Measurements from ENCODE around the gene KIF6.
"Not testable (repeated sequence)": the region's sequence is repeated elsewhere in the genome, so short reads cannot be mapped to it uniquely, and the experiment has no call there.

KIF6 gene

DNA sequence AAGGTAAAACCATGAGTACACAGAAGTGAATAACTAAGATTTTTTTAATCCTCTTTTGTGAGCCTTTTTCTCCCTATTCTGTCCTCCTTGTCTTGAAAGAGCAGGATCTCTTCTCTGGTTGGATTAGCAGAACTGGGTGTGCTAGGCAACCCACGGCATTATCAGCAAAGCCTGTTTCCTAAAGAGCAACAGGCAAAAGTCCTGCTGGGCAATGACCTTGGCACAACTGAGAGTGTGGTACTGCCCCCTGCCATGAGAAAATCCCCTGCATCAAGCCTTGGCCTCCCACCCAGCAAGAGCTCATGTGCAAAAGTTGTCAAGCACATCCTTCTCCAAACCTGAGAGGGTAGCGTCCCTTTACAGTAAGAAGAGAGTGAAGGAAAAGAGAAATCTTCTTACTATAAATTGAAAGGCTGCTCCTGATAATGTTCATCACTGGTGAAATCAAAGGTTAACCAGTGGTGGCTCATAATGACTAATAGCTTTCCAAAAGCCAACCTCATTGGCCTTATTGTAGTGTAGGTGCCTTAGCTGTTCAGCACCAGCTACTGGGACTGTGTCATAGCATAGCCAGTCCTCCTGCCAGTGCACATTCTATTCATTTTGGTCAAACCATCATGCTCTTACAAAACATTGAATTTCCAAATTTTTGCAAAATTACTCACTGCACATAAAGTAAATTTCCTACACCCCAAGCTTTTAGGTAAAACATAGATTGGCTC, 17.1 kb downstream of the KIF6 start:
- no peak for DNase-seq (ENCODE audit: low read depth in 2 of 2)

GRCh38 chr6:39706819-39707335, 18.3 kb downstream of the KIF6 start:
- DNase-seq (ENCODE audit: low read depth in 2 of 2), result no peak

DNA sequence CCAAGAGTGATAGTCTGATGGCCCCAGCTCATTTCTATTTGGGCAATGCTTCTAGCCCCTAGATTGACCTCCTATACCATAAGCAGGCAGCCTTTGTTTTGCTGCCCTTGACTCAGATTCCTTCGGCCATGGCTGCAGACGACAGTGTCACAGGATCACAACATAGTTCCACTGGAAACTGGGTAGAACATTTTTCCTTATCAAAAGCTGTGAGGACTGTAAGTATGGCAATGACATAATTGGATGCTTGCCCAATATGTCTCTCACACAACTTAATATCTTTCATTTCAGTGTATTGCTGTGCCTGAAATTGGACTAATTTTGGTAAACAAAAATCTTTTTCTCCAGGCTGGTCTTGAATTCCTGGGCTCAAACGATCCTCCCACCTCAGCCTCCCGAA, 22.9 kb downstream of the KIF6 start:
- DNase-seq (ENCODE audit: low read depth in 2 of 2), result no peak

DNA sequence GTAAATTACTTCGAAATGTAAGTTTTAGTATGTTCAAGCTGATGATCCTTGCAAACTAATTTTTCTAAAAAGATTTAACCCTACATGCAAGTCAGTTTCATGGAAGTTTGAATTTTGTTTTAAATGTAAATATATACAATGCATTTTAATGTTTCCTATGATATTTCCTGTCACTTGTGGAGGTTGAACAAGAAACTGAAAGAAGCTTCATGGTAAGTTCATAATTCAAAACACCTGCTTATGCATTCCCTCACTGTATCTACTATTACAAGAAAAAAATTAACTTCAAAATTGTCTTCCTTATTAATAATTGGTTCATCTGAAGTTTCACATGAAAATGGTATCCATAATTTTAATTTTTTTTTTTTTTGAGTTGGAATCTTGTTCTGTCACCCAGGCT, 24.8 kb downstream of the KIF6 start:
- DNase-seq (ENCODE audit: low read depth in 2 of 2), result no peak

DNA sequence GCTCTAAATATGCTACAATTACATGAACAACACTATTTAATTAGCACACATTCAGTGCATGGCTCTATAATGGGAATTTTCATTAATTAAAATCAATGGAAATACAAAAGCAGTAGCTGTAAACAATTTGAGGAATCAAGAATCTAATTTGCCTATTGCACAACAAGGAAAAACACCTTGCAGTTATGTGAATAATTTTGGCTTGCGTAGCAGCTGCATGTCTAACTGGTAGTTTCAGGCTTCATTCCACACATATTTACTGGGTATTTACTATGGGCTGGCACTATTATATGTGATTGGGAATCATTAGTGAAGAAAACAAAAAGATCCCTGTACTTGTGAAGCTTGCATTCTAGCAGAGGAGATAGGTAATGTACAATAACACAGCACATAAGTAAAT, 26.4 kb downstream of the KIF6 start:
- no peak for DNase-seq (ENCODE audit: low read depth in 2 of 2)

GRCh38 chr6:39696986-39697788, 28.0 kb downstream of the KIF6 start:
- DNase-seq (ENCODE audit: low read depth in 2 of 2), result no peak

GRCh38 chr6:39695447-39695846, 29.8 kb downstream of the KIF6 start:
- DNase-seq (ENCODE audit: low read depth in 2 of 2), result no peak

DNA sequence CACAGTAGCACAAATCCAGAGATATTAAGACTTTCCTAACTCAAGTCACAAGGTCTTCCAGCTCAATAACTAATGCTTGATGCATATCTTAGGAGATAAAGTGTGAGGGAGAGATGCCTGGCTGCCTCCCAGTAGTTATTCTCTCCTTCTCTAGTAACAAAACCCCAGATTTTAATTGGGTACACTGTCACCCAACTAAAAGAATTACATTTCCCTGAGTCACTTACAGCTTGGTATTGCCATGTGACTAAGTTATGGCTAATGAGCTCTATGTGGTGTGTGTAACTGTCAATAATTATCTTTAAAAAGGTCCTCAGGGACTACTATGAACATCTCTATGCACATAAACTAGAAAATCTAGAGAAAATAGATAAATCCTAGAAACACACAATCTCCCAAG, 32.0 kb downstream of the KIF6 start:
- DNase-seq (ENCODE audit: low read depth in 2 of 2), result no peak

DNA sequence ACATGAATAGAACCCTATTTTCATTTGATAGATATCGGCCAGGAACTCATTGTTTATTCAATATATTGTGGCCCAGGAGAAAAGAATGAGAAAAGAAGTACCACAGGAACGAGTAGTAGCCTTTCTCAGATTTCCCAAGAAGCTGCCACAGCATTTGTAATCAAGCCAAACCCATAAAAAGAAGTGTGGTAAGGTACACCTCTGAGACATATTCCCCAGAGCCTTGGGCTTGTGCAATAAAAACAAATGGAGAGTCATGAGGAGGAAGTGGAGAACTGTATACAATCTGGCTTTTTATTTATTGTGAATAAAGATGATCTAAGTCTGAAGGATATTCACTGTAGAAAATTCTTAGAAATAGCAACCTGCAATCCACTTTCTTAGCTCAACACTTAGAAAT, 36.7 kb downstream of the KIF6 start:
- no peak for DNase-seq (ENCODE audit: low read depth in 2 of 2)

- no peak for DNase-seq (ENCODE audit: low read depth in 2 of 2)
Measured at GRCh38 chr6:39686976-39687375, 38.2 kb downstream of the KIF6 start.

DNA sequence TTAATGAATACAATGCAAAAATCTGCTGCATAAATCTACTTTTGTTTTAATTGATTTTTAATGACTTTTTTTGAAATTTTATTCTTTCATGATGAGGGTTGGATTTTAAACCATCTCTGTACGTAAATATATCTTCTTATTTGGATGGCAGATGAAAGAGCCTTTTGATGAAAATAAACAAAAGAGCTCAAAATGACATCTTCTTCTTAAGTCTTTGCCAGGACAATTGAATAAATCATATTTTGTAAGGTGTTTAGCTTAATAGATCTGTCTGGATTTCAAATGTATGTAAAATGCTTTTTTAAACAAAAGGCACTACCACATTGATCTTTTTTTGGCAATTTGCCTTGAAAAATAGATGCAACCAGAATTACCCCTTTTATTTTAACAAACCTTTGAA, 39.3 kb downstream of the KIF6 start:
- no peak for DNase-seq (ENCODE audit: low read depth in 2 of 2)

- no peak for DNase-seq (ENCODE audit: low read depth in 2 of 2)
Measured at GRCh38 chr6:39685489-39685826, 39.8 kb downstream of the KIF6 start.

- DNase-seq (ENCODE audit: low read depth in 2 of 2), result no peak
Measured at GRCh38 chr6:39684790-39685488, 40.3 kb downstream of the KIF6 start.

DNA sequence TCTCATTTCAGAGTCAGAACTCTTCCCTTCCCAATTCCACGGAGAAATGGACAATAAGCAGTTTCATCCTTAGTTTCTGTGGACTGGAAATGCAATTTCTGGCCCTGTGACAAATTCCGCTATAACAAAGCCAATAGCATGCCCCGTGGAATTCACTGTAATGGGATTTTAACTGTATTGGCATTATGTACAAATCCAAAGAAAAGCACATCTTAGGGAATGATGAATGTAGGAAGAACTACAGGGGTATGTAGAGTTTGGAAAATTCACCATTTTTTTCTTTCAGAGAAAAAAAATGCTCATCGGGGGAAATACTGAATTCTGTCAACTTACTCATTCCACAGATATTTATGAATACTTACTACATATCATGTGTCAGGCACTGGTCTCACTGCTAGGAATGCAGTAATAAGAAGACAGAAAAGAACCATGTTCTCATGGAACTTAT, 43.5 kb downstream of the KIF6 start:
- DNase-seq (ENCODE audit: low read depth in 2 of 2), result no peak

- DNase-seq (ENCODE audit: low read depth in 2 of 2), result no peak
Measured at GRCh38 chr6:39678914-39679313, 46.3 kb downstream of the KIF6 start.

- not testable (repeated sequence) for DNase-seq (ENCODE audit: low read depth in 2 of 2)
Measured at GRCh38 chr6:39677318-39677717, 47.9 kb downstream of the KIF6 start.

GRCh38 chr6:39670519-39670918, 54.7 kb downstream of the KIF6 start:
- DNase-seq (ENCODE audit: low read depth in 2 of 2), result no peak

DNA sequence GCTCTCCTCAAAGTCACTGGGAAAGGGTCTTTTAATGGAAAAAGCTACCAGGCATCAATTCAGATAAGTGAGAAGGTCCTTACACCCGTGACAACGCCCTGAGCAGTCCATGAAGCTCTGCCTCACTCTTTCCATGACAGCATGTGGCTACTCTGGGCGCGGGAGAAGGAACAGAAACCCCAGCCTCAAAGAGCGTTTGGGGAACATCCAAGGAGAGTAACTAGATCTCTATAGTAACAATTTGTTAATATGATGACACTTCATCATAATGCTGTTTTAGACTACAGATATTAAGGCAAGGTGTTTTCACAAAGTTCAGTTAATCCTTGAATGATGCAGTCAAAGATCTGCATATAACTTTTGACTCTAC, 55.2 kb downstream of the KIF6 start:
- no peak for DNase-seq (ENCODE audit: low read depth in 2 of 2)

DNA sequence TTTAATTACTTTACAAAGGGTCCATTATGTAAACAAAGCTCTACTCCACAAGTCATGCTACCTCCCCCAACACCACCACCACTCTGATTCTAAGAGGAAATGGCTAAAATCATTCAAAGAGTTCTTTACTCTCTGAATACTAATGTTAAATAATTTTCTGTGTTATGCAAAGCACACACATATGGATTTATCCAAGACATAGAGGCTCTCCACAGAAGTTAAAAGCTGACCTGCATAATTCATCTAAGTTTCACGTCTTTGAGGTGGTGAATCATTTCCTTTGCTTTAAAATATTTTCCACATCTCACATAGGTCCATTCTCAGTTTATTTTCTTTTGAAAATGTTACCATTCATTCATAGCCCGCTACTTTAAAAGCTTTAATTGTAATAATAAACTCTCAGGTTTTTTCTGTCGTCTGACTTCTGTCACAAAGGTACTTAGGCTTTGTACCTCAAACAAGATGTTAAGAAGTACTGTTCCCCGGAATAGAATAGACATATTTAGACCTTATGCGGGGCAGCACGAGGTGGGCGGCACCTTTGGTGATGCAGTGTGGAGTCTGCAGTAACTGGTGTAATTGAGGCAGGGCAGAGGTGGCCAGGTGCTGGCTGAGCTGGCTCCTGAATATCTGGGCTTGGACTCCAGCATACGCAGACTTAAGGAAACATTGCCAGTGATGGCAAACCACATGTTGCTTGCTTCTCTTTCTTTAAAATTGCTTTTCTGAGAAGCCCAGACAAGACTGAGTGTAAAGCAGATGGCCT, 55.8 kb downstream of the KIF6 start:
- no peak for DNase-seq (ENCODE audit: low read depth in 2 of 2)

- DNase-seq (ENCODE audit: low read depth in 2 of 2), result no peak
Measured at GRCh38 chr6:39666706-39667489, 58.3 kb downstream of the KIF6 start.

DNA sequence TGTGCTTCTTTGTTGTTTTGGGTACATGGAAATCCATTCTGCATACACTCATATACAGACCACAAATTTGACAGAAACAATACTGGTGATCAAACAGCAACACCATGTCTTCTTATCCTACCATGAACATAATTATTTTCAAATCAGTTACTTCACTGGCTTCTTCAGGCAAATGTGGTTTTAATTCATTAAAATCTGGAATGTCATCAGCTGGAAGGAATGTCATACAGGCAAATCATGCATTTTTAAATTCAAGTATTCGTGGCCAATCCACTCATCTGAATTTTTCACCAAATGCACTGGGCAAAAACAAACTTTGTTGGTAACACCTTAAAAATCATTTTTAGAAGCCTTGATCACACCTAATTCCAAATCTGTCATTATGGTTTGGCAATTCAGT, 59.3 kb downstream of the KIF6 start:
- no peak for DNase-seq (ENCODE audit: low read depth in 2 of 2)
